ENCODE results near the gene CCDC54.

The CCDC54 gene

DNA sequence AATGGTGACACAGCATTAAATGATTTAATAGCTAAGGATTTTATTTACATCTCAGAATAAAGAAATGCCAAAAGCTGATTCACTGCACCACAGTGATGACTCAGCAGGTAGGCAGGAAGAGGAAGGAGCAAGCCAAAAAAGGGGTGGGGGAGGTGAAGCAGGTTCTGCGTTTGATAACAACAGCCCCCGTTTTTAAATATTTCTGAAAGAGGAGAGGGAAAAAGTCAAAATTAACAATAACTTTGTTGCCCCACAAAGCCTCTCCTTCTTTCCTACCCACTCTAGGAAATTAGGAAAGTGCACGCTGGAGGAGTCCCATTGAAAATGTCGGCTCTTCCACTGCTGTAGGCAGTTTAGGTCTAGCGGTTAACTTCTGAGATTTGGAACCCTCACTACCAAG is 9.9 kb upstream of the CCDC54 start:
- no peaks in the 10 kb centered on the region for H3K27me3 ChIP-seq
- no peak for DNase-seq
- H3K4me1 ChIP-seq: peaks cover 0 to 7% (median 0%) of the 10 kb centered on the region in 4 donors
- H3K36me3 ChIP-seq: no peaks in the 10 kb centered on the region
- no peak overlapping the region for H3K4me3 ChIP-seq
- TF ChIP-seq, protein P1, sequence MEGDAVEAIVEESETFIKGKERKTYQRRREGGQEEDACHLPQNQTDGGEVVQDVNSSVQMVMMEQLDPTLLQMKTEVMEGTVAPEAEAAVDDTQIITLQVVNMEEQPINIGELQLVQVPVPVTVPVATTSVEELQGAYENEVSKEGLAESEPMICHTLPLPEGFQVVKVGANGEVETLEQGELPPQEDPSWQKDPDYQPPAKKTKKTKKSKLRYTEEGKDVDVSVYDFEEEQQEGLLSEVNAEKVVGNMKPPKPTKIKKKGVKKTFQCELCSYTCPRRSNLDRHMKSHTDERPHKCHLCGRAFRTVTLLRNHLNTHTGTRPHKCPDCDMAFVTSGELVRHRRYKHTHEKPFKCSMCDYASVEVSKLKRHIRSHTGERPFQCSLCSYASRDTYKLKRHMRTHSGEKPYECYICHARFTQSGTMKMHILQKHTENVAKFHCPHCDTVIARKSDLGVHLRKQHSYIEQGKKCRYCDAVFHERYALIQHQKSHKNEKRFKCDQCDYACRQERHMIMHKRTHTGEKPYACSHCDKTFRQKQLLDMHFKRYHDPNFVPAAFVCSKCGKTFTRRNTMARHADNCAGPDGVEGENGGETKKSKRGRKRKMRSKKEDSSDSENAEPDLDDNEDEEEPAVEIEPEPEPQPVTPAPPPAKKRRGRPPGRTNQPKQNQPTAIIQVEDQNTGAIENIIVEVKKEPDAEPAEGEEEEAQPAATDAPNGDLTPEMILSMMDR (IDR thresholded peaks at IDR 0.05): no peak
- no peaks in the 10 kb centered on the region for H3K9me3 ChIP-seq
- H3K27ac ChIP-seq: no peak overlapping the region
- intact Hi-C loops (cut with DNase I; ENCODE audit: low total_unique reads): no loop called here

DNA sequence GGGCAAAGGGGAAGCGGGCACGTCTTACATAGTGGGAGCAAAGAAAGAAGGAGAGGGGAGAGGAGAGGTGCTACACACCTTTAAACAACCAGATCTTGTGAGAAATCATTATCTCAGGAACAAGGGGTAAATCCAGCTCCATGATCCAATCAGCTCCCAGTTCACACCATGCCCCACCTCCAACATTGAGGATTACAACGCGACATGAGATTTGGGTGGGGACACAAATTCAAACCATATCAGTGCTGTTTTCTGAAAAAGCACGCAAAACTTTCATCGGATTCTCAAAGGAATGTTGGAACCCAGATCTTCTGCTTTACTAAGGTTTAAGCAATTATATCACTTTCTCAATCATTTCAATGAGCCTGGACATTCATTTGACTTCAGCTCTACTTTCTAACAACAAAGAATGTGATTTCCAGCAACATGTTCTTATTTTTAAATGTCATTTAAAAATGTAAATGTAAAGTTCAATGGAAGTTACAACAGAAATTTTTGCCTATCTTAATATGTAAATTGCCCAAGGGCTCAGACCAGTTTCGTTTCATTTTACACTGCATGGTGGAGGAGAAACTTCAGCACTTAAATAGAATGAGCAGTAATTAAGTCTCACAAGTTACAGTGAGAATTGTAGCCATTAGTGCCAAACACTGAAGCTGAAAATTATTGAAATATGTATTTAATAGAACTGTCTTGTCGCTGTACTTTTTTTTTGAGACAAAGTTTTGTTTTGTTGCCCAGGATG is 8.4 kb upstream of the CCDC54 start:
- no peak for DNase-seq
- Histone ChIP-seq H3K9me3 (no peaks in the 10 kb centered on the region), H3K27ac (no peak overlapping the region), H3K4me1 (peaks cover 0 to 7% (median 0%) of the 10 kb centered on the region in 4 donors), H3K27me3 (no peaks in the 10 kb centered on the region), H3K36me3 (no peaks in the 10 kb centered on the region), H3K4me3 (no peak overlapping the region)
- intact Hi-C loops (cut with DNase I; ENCODE audit: low total_unique reads): no loop called here
- TF ChIP-seq, protein P1 (IDR thresholded peaks at IDR 0.05): no peak

DNA sequence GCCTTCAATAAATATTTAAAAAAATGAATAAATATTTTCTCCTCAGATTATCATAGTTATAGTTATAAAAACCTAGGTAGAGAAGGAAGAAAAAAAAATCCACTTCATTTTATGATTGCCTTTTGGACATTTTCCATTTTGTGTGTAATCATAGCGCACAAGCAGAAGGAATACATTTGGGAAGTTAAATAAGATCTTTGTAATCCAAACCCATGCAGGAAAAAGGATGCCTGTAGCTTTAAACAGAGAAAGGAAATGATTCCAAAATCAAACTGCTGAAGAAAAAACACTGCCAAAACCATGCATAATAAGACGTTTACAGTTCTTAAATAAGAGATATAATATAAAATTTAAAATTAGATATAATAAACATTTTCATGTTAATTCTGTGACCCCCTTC is 7.4 kb upstream of the CCDC54 start:
- intact Hi-C loops (cut with DNase I; ENCODE audit: low total_unique reads): no loop called here
- Histone ChIP-seq H3K36me3 (no peaks in the 10 kb centered on the region), H3K27ac (no peak overlapping the region), H3K4me1 (peaks cover 0 to 11% (median 0%) of the 10 kb centered on the region in 4 donors), H3K4me3 (no peak overlapping the region), H3K9me3 (no peaks in the 10 kb centered on the region), H3K27me3 (no peaks in the 10 kb centered on the region)
- no peak for DNase-seq
- TF ChIP-seq, protein P1 (IDR thresholded peaks at IDR 0.05): no peak

DNA sequence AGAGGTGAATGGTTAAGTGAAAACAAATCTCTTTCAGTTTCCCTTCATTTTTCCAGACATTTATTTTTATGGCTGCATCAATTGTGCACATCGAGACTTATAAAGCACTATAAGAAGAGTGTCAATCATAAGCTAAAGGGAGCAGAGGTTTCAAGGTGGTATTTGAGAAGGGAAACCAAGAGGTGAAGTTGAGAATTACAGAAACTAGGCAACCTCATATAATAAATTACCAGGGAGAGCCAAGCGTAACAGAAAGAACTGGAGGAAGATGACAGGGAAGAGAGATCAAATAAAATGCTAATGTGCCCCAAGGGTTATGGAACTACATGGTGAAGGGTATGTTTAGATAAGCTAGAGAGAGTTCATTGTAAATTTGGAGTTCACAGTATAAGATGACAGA is 6.3 kb upstream of the CCDC54 start:
- TF ChIP-seq, protein P1 (IDR thresholded peaks at IDR 0.05): no peak

DNA sequence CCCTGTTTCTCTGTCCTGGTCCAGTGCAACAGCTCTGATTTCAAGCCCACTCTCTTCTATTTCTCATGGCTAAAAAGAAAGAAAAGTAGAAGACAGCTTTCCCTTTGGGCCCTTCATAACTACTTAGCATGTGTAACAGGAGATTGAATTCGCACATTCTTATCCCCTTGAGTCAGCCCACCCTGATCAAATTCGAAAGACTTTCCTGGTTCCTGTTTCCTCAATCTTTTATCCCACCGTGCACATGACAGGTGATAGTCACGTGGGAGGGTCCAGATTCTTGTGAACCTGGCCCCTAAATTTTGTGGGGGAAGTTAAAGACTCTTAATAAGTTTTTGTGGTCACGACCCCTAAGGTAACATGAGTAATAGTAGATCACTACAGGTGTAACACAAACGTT is 4.7 kb upstream of the CCDC54 start:
- intact Hi-C loops (cut with DNase I; ENCODE audit: low total_unique reads): no loop called here
- Histone ChIP-seq H3K4me1 (peaks cover 0 to 19% (median 0%) of the 10 kb centered on the region in 4 donors), H3K27me3 (no peaks in the 10 kb centered on the region), H3K9me3 (no peaks in the 10 kb centered on the region), H3K27ac (no peak overlapping the region), H3K36me3 (no peaks in the 10 kb centered on the region), H3K4me3 (no peak overlapping the region)
- TF ChIP-seq, protein P1 (IDR thresholded peaks at IDR 0.05): no peak
- DNase-seq: no peak

More for the DNA sequence above, 6.3 kb upstream of the CCDC54 start:
- Histone ChIP-seq H3K36me3 (no peaks in the 10 kb centered on the region), H3K9me3 (no peaks in the 10 kb centered on the region), H3K4me1 (peaks cover 0 to 19% (median 0%) of the 10 kb centered on the region in 4 donors), H3K4me3 (no peak overlapping the region), H3K27me3 (no peaks in the 10 kb centered on the region), H3K27ac (no peak overlapping the region)
- DNase-seq: no peak
- intact Hi-C loops (cut with DNase I; ENCODE audit: low total_unique reads): no loop called here
